A673 (cell line): ENCODE data around the gene FSTL5.

Experiments used
- EZH2 ChIP-seq: fragments of 200-600 bp; sonication (generic); IDR thresholded peaks from 2 replicates; pipeline ENCODE4 v1.6.1; 2017; ENCODE audit warnings: borderline replicate concordance, low read depth, mild to moderate bottlenecking, mixed read lengths, antibody characterized with exemption, low read length; ENCODE audit not compliant: poor library complexity, severe bottlenecking
- TF ChIP-seq, protein P1 (sequence below): fragments of 300-800, 200-600 bp; sonication (generic); conservative IDR thresholded peaks from 2 replicates; pipeline ENCODE4 v1.5.1; 2017; ENCODE audit warnings: low read depth, mild to moderate bottlenecking, antibody characterized with exemption, low read length, moderate library complexity, mixed read lengths

DNA sequence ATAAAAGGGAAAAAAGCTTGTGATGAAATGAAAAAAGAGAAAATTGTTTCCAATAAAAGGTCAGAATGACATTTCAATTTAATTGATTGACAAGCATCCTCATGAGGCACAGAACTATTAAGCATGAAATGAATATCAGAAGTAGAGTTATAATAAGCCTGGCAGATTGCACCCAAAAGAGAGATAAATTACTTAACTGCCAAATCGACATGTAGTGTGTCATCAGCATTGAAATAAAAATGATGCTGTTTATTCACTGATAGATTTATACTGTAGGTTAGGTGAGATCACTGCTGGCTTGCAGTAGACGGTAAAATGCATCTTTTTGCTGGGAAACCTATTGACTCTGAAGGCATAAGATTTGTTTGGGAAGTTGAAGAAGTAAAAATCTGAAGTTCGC, 507.2 kb downstream of the FSTL5 start:
- TF ChIP-seq, protein P1, sequence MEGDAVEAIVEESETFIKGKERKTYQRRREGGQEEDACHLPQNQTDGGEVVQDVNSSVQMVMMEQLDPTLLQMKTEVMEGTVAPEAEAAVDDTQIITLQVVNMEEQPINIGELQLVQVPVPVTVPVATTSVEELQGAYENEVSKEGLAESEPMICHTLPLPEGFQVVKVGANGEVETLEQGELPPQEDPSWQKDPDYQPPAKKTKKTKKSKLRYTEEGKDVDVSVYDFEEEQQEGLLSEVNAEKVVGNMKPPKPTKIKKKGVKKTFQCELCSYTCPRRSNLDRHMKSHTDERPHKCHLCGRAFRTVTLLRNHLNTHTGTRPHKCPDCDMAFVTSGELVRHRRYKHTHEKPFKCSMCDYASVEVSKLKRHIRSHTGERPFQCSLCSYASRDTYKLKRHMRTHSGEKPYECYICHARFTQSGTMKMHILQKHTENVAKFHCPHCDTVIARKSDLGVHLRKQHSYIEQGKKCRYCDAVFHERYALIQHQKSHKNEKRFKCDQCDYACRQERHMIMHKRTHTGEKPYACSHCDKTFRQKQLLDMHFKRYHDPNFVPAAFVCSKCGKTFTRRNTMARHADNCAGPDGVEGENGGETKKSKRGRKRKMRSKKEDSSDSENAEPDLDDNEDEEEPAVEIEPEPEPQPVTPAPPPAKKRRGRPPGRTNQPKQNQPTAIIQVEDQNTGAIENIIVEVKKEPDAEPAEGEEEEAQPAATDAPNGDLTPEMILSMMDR, result no peak
- TF ChIP-seq EZH2, result no peak
